GM23338 (cell line): ENCODE data around the gene MYO1G. TPM values are rescaled to one million over a fixed set of nuclear protein-coding genes. Genes with fewer than 3 reads are reported as not detected.

Experiments used
- ATAC-seq: fragments of 200-7000 bp; cut with Tn5 transposase; 3 replicates; pipeline ENCODE4 v1.9.1; 2020
- DNase-seq: peaks from one replicate; pipeline ENCODE4 v3.0.0-alpha.2; 2015; ENCODE audit warnings: low spot score
- H2AFZ ChIP-seq: fragments of 200-600 bp; sonication (generic); 2 replicates; pipeline ENCODE4 v1.8.0; 2016; ENCODE audit warnings: antibody characterized with exemption, mild to moderate bottlenecking, moderate library complexity
- H3F3A ChIP-seq: fragments of 200-600 bp; sonication (generic); replicated peaks from 2 replicates; pipeline ENCODE4 v1.8.0; 2017; ENCODE audit warnings: antibody characterized with exemption, mixed run types, low read depth
- H3K27ac ChIP-seq: fragments of 200-600 bp; sonication (generic); 2 replicates; pipeline ENCODE4 v1.6.1; 2016; ENCODE audit warnings: low read depth
- H3K27me3 ChIP-seq: fragments of 200-600 bp; sonication (generic); 2 replicates; pipeline ENCODE4 v1.8.0; 2016; ENCODE audit warnings: mild to moderate bottlenecking, mixed run types, moderate library complexity; ENCODE audit not compliant: insufficient read depth
- H3K36me3 ChIP-seq: fragments of 200-600 bp; sonication (generic); 2 replicates; pipeline ENCODE4 v1.8.0; 2016; ENCODE audit warnings: mild to moderate bottlenecking; ENCODE audit not compliant: insufficient read depth
- H3K4me1 ChIP-seq: fragments of 200-600 bp; sonication (generic); 2 replicates; pipeline ENCODE4 v1.8.0; 2016; ENCODE audit warnings: mild to moderate bottlenecking, moderate library complexity; ENCODE audit not compliant: insufficient read depth
- H3K4me2 ChIP-seq: fragments of 200-600 bp; sonication (generic); 2 replicates; pipeline ENCODE4 v1.7.1; 2017; ENCODE audit warnings: mixed run types
- H3K4me3 ChIP-seq: fragments of 200-600 bp; sonication (generic); 2 replicates; pipeline ENCODE4 v1.6.1; 2016; ENCODE audit warnings: mixed run types
- H3K79me2 ChIP-seq: fragments of 200-600 bp; sonication (generic); replicated peaks from 2 replicates; pipeline ENCODE4 v1.8.0; 2017; ENCODE audit warnings: mild to moderate bottlenecking; ENCODE audit not compliant: insufficient read depth
- H3K9me2 ChIP-seq: fragments of 200-600 bp; sonication (generic); 2 replicates; pipeline ENCODE4 v1.8.0; 2017; ENCODE audit not compliant: insufficient read depth
- H4K20me1 ChIP-seq: fragments of 200-600 bp; sonication (generic); replicated peaks from 2 replicates; pipeline ENCODE4 v1.8.0; 2017; ENCODE audit warnings: mild to moderate bottlenecking; ENCODE audit not compliant: insufficient read depth
- H3K27ac Mint-ChIP-seq: 2 replicates; pipeline ENCODE4 v1.8.0; 2020; ENCODE audit warnings: inconsistent platforms, mild to moderate bottlenecking, moderate library complexity, mixed read lengths
- H3K27me3 Mint-ChIP-seq: 3 replicates; pipeline ENCODE4 v1.8.0; 2022; ENCODE audit warnings: low read depth, mild to moderate bottlenecking, moderate library complexity, mixed read lengths, inconsistent platforms; ENCODE audit not compliant: insufficient read depth, poor library complexity
- H3K36me3 Mint-ChIP-seq: 3 replicates; pipeline ENCODE4 v1.8.0; 2021; ENCODE audit warnings: low read depth, mild to moderate bottlenecking, inconsistent platforms, moderate library complexity, mixed read lengths
- H3K4me1 Mint-ChIP-seq: 3 replicates; pipeline ENCODE4 v1.8.0; 2020; ENCODE audit warnings: mild to moderate bottlenecking, inconsistent platforms, mixed read lengths
- H3K4me3 Mint-ChIP-seq: 3 replicates; pipeline ENCODE4 v1.8.0; 2021; ENCODE audit warnings: moderate library complexity, mild to moderate bottlenecking, inconsistent platforms, mixed read lengths
- H3K9me3 Mint-ChIP-seq: 3 replicates; pipeline ENCODE4 v1.8.0; 2020; ENCODE audit warnings: moderate library complexity, mild to moderate bottlenecking, inconsistent platforms, mixed read lengths
- CREB1 ChIP-seq: fragments of 250-450 bp; sonication (Bioruptor Pico); IDR thresholded peaks from 2 replicates; pipeline ENCODE4 v1.5.0; 2020; ENCODE audit warnings: low read depth, mild to moderate bottlenecking, moderate library complexity
- ETS1 ChIP-seq: IDR thresholded peaks from 2 replicates; pipeline ENCODE4 v1.6.1; 2016; ENCODE audit warnings: antibody characterized with exemption
- EZH2 ChIP-seq: fragments of 200-600 bp; sonication (generic); IDR thresholded peaks from one replicate; pipeline ENCODE4 v1.8.0; 2017; ENCODE audit warnings: antibody characterized with exemption, mild to moderate bottlenecking, low read depth; ENCODE audit not compliant: unreplicated experiment
- EZH2phosphoT487 ChIP-seq: fragments of 200-600 bp; sonication (generic); IDR thresholded peaks from one replicate; pipeline ENCODE4 v1.8.1; 2018; ENCODE audit warnings: antibody characterized with exemption; ENCODE audit not compliant: unreplicated experiment
- JUNB ChIP-seq: IDR thresholded peaks from one replicate; pipeline ENCODE4 v1.6.1; 2016; ENCODE audit warnings: antibody characterized with exemption; ENCODE audit not compliant: unreplicated experiment
- NANOG ChIP-seq: IDR thresholded peaks from 2 replicates; pipeline ENCODE4 v1.6.1; 2016; ENCODE audit warnings: antibody characterized with exemption, borderline replicate concordance
- REST ChIP-seq: IDR thresholded peaks from one replicate; pipeline ENCODE4 v1.6.1; 2018; ENCODE audit warnings: antibody characterized with exemption; ENCODE audit not compliant: unreplicated experiment
- STAT1 ChIP-seq: IDR thresholded peaks from one replicate; pipeline ENCODE4 v1.6.1; 2016; ENCODE audit warnings: antibody characterized with exemption; ENCODE audit not compliant: unreplicated experiment
- ZNF114 ChIP-seq: fragments of 250-450 bp; sonication (Bioruptor Pico); IDR thresholded peaks from 2 replicates; pipeline ENCODE4 v1.5.0; 2020; ENCODE audit warnings: mild to moderate bottlenecking, moderate library complexity
- ZNF331 ChIP-seq: fragments of 250-450 bp; sonication (Bioruptor Pico); IDR thresholded peaks from 2 replicates; pipeline ENCODE4 v1.5.0; 2020; ENCODE audit warnings: low read depth, mild to moderate bottlenecking, moderate library complexity
- polyA plus RNA-seq: library from polyadenylated mRNA; unstranded; fragments of >200 nt; fragmentation: Nextera tagmentation; extraction: Ambion mirVana; gene quantifications from 2 replicates; pipeline ENCODE4 v1.2.1, GENCODE V29; 2016
- total RNA-seq: library from RNA; depleted of rRNA; stranded (reverse); fragments of >200 nt; shearing (Covaris generic); gene quantifications from 2 replicates; pipeline ENCODE4 v1.2.3, GENCODE V29; 2014

The MYO1G gene
- total and polyA plus RNA-seq, 2 experiments from 2014 or later: 0.10 to 0.11 TPM

GRCh38 chr7:45003789-45004188, 25.0 kb upstream of the MYO1G start:
- no peak overlapping the region for H3K4me2 ChIP-seq
- no peak overlapping the region for H2AFZ ChIP-seq
- H3K4me1 Mint-ChIP-seq: peaks cover 7% of the 10 kb centered on the region; the same call in 2 of the 3 replicates
- no peaks in the 10 kb centered on the region for H3K36me3 ChIP-seq
- no peak overlapping the region for H3K27ac ChIP-seq
- peaks cover 12% of the 10 kb centered on the region for H4K20me1 ChIP-seq
- peaks cover 8% of the 10 kb centered on the region; the same call in 1 of the 2 replicates for H3F3A ChIP-seq
- H3K4me1 ChIP-seq: peaks cover 13% of the 10 kb centered on the region
- no peak for ATAC-seq
- TF ChIP-seq REST: no peak
- TF ChIP-seq JUNB: no peak
- no peak for TF ChIP-seq NANOG
- no peak for TF ChIP-seq ETS1
- TF ChIP-seq STAT1: no peak
- TF ChIP-seq CREB1 (CRISPR knock-in tag): no peak
- TF ChIP-seq ZNF114 (CRISPR knock-in tag): no peak
- H3K4me3 ChIP-seq: no peak overlapping the region
- H3K9me2 ChIP-seq: no peaks in the 10 kb centered on the region
- DNase-seq: no peak
- H3K79me2 ChIP-seq: peaks cover 67% of the 10 kb centered on the region
- H3K27ac Mint-ChIP-seq: no peak overlapping the region
- no peaks in the 10 kb centered on the region for H3K9me3 Mint-ChIP-seq
- H3K4me3 Mint-ChIP-seq: no peak overlapping the region
- peaks cover 10% of the 10 kb centered on the region for H3K27me3 Mint-ChIP-seq
- no peaks in the 10 kb centered on the region for H3K27me3 ChIP-seq
- peaks cover 5% of the 10 kb centered on the region; the same call in 1 of the 3 replicates for H3K36me3 Mint-ChIP-seq

GRCh38 chr7:45001826-45002225, 23.0 kb upstream of the MYO1G start:
- Mint-ChIP-seq H3K4me3 (no peak overlapping the region), H3K27me3 (peaks cover 12% of the 10 kb centered on the region)
- peaks cover 12% of the 10 kb centered on the region for H4K20me1 ChIP-seq
- no peak for TF ChIP-seq EZH2
- no peak for TF ChIP-seq EZH2phosphoT487
- TF ChIP-seq STAT1: no peak
- TF ChIP-seq ZNF331 (CRISPR knock-in tag): no peak
- TF ChIP-seq REST: no peak

More at GRCh38 chr7:45001826-45002225, 23.0 kb upstream of the MYO1G start:
- Histone ChIP-seq H2AFZ (no peak overlapping the region), H3K27ac (no peak overlapping the region), H3K4me3 (peak overlapping the region; percentile 70; the same call in 1 of the 2 replicates), H3K4me1 (peaks cover 13% of the 10 kb centered on the region), H3K9me2 (no peaks in the 10 kb centered on the region), H3F3A (peaks cover 8% of the 10 kb centered on the region; the same call in 1 of the 2 replicates), H3K36me3 (no peaks in the 10 kb centered on the region), H3K27me3 (no peaks in the 10 kb centered on the region), H3K79me2 (peaks cover 49% of the 10 kb centered on the region), H3K4me2 (peak overlapping the region; percentile 82)
- ATAC-seq (no peak), DNase-seq (no peak)
- Mint-ChIP-seq H3K9me3 (no peaks in the 10 kb centered on the region), H3K4me1 (peaks cover 11% of the 10 kb centered on the region; the same call in 2 of the 3 replicates), H3K36me3 (peaks cover 5% of the 10 kb centered on the region; the same call in 1 of the 3 replicates), H3K27ac (no peak overlapping the region)
